Thymus (tissue), 11 donors: ENCODE results near the gene LTO1. TPM values are rescaled to one million over a fixed set of nuclear protein-coding genes. Genes with fewer than 3 reads are reported as not detected.

ENCODE experiments used
- DNase-seq, 9 donors: peaks; one replicate each; pipeline ENCODE4 v3.0.0-alpha.2; 2013; ENCODE audit warnings: low spot score in 9 of 9, low read depth in 6 of 9, missing footprints in 1 of 9
- H3K27ac ChIP-seq, 2 donors: one replicate each; pipeline ENCODE4 v1.5.1; 2013; ENCODE audit warnings: control low read depth in 1 of 2, low read depth in 1 of 2, low read length in 1 of 2, mild to moderate bottlenecking in 1 of 2, moderate library complexity in 1 of 2
- H3K27me3 ChIP-seq, 2 donors: one replicate each; pipeline ENCODE4 v1.5.1; 2013; ENCODE audit warnings: low read length in 1 of 2; ENCODE audit not compliant: control insufficient read depth in 2 of 2, insufficient read depth in 1 of 2
- H3K36me3 ChIP-seq, 2 donors: one replicate each; pipeline ENCODE4 v1.5.1; 2013; ENCODE audit warnings: low read length in 1 of 2, mild to moderate bottlenecking in 1 of 2, moderate library complexity in 1 of 2; ENCODE audit not compliant: control insufficient read depth in 2 of 2, insufficient read depth in 2 of 2
- H3K4me1 ChIP-seq, 2 donors: one replicate each; pipeline ENCODE4 v1.5.1; 2013; ENCODE audit warnings: low read length in 2 of 2; ENCODE audit not compliant: control insufficient read depth in 2 of 2, insufficient read depth in 2 of 2
- H3K4me3 ChIP-seq, 2 donors: one replicate each; pipeline ENCODE4 v1.5.1; 2013; ENCODE audit warnings: low read length in 2 of 2, control low read depth in 1 of 2, mild to moderate bottlenecking in 1 of 2
- H3K9me3 ChIP-seq, 2 donors: one replicate each; pipeline ENCODE4 v1.5.1; 2013; ENCODE audit warnings: low read length in 1 of 2, mild to moderate bottlenecking in 1 of 2; ENCODE audit not compliant: control insufficient read depth in 2 of 2, insufficient read depth in 1 of 2
- WGBS: extraction: QIAGEN DNeasy Blood & Tissue Kit; methylation state at CpG from one replicate; pipeline ENCODE4 v1.1.7; 2013; 5-methylcytosine and 5-hydroxymethylcytosine counted together
- polyA plus RNA-seq: library from polyadenylated mRNA; stranded (reverse); fragments of 200-250 nt; gene quantifications from one replicate; pipeline ENCODE4 v1.2.3, GENCODE V29; 2013
- total RNA-seq: library from RNA; stranded (reverse); fragments of 120-200 nt; gene quantifications from one replicate; pipeline ENCODE4 v1.2.4, GENCODE V29; 2013
- donor health status: healthy.

The LTO1 gene
- total and polyA plus RNA-seq, 2 donors: 11.8 to 29.3 TPM

DNA sequence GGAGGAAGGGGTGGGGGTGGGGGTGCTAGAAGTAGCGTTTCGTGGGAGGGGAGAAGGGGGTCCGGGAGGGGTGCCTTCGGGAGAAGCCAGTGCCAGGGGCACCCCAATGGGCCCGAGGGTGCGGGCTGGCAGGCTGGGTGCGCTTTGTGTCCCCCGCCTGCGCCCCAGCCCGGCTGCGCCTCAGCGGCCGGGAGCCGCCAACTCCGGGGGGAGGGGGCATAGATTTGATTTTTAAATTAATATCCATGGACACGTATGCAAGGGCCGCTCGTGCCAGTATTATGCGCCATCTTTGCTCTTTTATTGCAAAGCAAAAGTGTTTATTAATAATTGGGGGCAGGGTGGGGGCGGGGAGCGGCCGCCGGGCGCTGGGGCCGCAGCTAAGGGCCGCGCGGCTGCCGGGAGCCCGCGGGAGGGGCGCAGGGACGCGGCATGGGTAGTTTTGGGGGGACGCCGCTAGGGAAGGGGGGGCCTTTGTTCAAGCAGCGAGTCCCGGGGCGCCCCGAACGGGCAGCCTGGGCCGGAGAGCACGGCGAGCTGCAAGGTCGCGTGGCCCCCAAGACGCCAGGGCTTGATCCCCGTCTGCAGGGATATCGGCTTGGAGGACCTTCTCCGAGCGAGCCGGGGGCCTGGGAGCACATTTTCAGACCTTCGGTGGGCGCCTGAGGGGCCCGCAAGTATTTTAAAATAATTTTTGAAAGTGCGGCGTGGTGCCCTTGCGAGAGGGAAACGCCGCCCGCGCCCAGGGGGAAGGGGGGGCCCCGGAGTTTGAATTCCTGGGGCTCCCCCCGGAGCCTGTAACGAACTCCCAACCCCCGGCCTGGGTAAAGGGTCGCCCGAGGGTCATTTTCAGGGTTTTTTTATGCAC is 33.2 kb downstream of the LTO1 start:
- Histone ChIP-seq H3K36me3 (no peaks in the 10 kb centered on the region), H3K27ac (peak overlapping the region in 1 of 2 donors; percentile 37), H3K4me1 (peaks cover 0 to 30% of the 10 kb centered on the region in 2 donors), H3K27me3 (peaks cover 65 to 78% of the 10 kb centered on the region in 2 donors), H3K4me3 (peak overlapping the region; percentile 42 to 70), H3K9me3 (peaks cover 0 to 5% of the 10 kb centered on the region in 2 donors)
- 2% methylated on average over 68 of the region's 68 CpGs for WGBS
- no peak for DNase-seq

DNA sequence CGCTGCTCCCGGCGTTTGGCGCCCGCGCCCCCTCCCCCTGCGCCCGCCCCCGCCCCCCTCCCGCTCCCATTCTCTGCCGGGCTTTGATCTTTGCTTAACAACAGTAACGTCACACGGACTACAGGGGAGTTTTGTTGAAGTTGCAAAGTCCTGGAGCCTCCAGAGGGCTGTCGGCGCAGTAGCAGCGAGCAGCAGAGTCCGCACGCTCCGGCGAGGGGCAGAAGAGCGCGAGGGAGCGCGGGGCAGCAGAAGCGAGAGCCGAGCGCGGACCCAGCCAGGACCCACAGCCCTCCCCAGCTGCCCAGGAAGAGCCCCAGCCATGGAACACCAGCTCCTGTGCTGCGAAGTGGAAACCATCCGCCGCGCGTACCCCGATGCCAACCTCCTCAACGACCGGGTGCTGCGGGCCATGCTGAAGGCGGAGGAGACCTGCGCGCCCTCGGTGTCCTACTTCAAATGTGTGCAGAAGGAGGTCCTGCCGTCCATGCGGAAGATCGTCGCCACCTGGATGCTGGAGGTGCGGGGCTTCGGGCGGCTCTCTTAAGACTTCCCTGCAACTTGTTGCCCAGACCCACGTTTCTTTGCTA is 34.1 kb downstream of the LTO1 start, which contains the start of gene CCND1:
Gene CCND1 (plus strand): TSS at position 162 of the 587 bp plus-strand sequence. CDS start 158 bp downstream, at position 320.
- WGBS: under 1% methylated on average over 49 of the region's 49 CpGs
- Histone ChIP-seq H3K9me3 (peaks cover 0 to 5% of the 10 kb centered on the region in 2 donors), H3K36me3 (no peaks in the 10 kb centered on the region), H3K27me3 (peaks cover 73 to 86% of the 10 kb centered on the region in 2 donors), H3K4me3 (peak within 1 kb of the TSS; percentile 42 to 70), H3K4me1 (peaks cover 0 to 32% of the 10 kb centered on the region in 2 donors), H3K27ac (peak within 1 kb of the TSS; percentile 15 to 43)
- peak in 2 of 9 donors; percentile 32 to 55 for DNase-seq

DNA sequence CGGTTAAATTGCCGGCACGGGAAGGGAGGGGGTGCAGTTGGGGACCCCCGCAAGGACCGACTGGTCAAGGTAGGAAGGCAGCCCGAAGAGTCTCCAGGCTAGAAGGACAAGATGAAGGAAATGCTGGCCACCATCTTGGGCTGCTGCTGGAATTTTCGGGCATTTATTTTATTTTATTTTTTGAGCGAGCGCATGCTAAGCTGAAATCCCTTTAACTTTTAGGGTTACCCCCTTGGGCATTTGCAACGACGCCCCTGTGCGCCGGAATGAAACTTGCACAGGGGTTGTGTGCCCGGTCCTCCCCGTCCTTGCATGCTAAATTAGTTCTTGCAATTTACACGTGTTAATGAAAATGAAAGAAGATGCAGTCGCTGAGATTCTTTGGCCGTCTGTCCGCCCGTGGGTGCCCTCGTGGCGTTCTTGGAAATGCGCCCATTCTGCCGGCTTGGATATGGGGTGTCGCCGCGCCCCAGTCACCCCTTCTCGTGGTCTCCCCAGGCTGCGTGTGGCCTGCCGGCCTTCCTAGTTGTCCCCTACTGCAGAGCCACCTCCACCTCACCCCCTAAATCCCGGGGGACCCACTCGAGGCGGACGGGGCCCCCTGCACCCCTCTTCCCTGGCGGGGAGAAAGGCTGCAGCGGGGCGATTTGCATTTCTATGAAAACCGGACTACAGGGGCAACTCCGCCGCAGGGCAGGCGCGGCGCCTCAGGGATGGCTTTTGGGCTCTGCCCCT is 34.7 kb downstream of the LTO1 start:
- Histone ChIP-seq H3K9me3 (peaks cover 0 to 5% of the 10 kb centered on the region in 2 donors), H3K4me1 (peaks cover 0 to 30% of the 10 kb centered on the region in 2 donors), H3K4me3 (peak overlapping the region; percentile 34 to 70), H3K27ac (peak overlapping the region in 1 of 2 donors; percentile 43), H3K27me3 (peaks cover 79 to 92% of the 10 kb centered on the region in 2 donors), H3K36me3 (no peaks in the 10 kb centered on the region)
- 2% methylated on average over 43 of the region's 43 CpGs for WGBS
- DNase-seq: no peak

DNA sequence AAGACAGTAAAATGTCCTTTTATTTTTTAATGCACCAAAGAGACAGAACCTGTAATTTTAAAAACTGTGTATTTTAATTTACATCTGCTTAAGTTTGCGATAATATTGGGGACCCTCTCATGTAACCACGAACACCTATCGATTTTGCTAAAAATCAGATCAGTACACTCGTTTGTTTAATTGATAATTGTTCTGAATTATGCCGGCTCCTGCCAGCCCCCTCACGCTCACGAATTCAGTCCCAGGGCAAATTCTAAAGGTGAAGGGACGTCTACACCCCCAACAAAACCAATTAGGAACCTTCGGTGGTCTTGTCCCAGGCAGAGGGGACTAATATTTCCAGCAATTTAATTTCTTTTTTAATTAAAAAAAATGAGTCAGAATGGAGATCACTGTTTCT is 35.3 kb downstream of the LTO1 start:
- Histone ChIP-seq H3K27me3 (peaks cover 80 to 97% of the 10 kb centered on the region in 2 donors), H3K27ac (no peak overlapping the region), H3K4me3 (no peak overlapping the region), H3K9me3 (peaks cover 0 to 5% of the 10 kb centered on the region in 2 donors), H3K4me1 (peaks cover 0 to 28% of the 10 kb centered on the region in 2 donors), H3K36me3 (no peaks in the 10 kb centered on the region)
- 5% methylated on average over 9 of the region's 9 CpGs for WGBS
- no peak for DNase-seq

DNA sequence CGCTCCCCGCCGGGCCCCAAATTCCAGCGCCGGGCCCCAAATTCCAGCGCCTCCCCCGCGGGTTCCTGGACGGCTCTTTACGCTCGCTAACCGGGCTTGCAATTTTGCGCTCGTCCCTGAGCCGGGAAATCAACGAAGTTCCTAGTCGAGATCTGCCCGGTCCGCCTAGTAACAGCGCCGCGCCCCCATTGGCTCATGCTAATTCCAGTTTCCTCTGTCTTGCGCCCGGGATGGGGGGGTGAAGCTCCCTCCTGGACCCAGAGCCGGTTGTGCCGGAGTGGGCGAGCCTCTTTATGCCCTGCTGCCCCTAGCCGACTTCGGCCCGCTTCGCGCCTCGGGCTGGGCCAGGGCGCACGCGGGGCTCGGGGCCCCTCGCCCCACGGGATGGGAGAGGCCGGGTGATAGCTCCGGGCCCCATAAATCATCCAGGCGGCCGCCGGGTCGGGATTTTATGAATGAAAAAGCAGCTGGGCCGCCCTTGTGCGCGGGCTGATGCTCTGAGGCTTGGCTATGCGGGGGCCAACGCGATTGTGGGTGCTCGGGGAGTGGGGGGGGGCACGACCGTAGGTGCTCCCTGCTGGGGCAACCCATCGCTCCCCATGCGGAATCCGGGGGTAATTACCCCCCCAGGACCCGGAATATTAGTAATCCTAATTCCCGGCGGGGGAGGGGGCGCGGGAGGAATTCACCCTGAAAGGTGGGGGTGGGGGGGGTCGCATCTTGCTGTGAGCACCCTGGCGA is 36.0 kb downstream of the LTO1 start:
- Histone ChIP-seq H3K9me3 (peaks cover 0 to 5% of the 10 kb centered on the region in 2 donors), H3K27me3 (peaks cover 78 to 99% of the 10 kb centered on the region in 2 donors), H3K4me3 (no peak overlapping the region), H3K36me3 (no peaks in the 10 kb centered on the region), H3K4me1 (peaks cover 0 to 28% of the 10 kb centered on the region in 2 donors), H3K27ac (no peak overlapping the region)
- DNase-seq: peak in 2 of 9 donors; percentile 26 to 60
- WGBS: 2% methylated on average over 64 of the region's 64 CpGs

DNA sequence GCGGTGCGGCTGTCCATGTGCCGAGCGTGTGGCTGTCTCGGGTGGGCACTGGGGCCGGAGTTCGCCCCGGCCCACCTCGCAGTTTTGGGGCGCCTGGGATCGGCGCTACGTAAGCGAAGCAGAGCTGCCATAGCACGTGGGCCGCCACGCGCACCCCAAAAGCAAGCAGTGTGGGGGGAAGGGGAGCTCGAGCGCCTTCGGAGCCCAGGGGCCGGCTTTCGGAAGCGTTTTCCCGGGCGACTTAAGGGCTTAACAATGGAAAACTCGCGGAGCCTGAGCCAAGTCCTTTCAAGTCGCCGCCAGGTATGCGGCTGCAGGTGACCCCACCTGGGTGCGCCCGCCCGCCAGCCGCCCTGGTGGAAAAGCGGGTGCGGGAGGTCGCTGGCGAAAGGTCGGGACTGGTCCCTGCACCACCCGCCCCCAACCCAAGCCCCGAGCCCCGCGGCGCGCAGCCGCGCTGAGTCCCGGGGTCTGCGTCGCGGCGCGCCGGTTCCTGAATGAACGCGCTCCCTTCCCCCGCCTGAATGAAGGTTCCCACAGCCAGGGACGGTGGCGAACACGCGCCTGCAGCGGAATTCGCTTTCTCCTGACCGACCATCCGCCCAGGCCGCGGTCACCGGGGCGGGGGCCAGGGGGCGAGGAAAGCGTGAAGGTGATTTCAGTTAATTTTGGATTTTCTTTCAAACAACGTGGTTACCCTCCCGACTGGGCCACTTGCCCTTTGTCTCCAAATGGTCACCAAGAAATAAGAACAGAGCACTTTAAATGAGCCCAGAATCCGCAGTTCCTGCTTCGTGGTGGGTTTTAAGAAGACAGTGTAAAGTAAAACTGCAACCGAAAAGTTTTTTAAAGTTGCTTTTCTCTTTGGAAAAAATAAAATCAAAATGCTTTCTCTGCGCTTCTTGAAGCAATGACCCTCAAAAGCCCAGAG is 36.9 kb downstream of the LTO1 start:
- Histone ChIP-seq H3K36me3 (no peaks in the 10 kb centered on the region), H3K9me3 (peaks cover 0 to 5% of the 10 kb centered on the region in 2 donors), H3K27me3 (peaks cover 73 to 98% of the 10 kb centered on the region in 2 donors), H3K4me1 (peaks cover 0 to 24% of the 10 kb centered on the region in 2 donors), H3K27ac (peak overlapping the region in 1 of 2 donors; percentile 10), H3K4me3 (no peak overlapping the region)
- DNase-seq: peak in 1 of 9 donors; percentile 28
- 3% methylated on average over 78 of the region's 78 CpGs for WGBS

DNA sequence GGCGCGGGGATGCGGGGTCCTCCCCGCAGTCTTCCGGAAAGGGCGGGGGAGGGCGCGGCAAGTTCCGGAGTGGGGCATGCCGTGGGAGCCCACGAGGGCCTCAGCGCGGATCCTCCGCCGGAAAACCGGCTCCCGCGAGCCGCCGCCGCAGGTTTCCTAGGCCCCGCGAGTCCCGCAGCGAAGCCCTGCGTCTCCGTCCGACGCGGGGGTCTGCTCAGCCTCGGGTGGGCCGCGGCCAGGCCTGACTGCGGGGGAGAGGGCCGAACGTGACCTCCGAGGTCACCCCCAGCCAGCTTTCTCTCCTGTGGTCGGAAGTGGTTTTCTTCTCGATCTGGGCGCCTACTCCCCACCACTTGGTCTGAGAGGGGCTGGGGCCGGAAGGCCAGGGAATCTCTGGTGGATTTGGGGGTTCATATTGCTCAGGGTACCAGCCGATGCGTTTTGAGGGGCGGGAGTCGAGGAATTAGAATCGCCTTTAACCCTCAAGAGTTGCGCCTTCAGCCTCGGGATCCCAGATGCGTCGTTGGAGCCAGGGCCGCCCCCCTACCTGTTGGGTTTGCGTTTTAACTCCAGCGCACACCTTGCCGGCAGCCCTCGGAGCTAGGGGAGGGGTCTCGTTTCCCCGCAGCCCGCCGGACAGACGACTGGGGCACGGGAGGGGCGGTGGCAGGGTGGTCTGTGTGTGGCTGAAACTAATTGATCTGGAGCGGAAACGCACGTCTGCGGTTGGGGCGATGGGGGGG is 37.8 kb downstream of the LTO1 start:
- H3K4me1 ChIP-seq: peaks cover 0 to 24% of the 10 kb centered on the region in 2 donors
- DNase-seq: no peak

More for the DNA sequence above, 37.8 kb downstream of the LTO1 start:
- 1% methylated on average over 67 of the region's 67 CpGs for WGBS
- Histone ChIP-seq H3K27me3 (peaks cover 65 to 93% of the 10 kb centered on the region in 2 donors), H3K9me3 (peaks cover 0 to 5% of the 10 kb centered on the region in 2 donors), H3K4me3 (no peak overlapping the region), H3K27ac (no peak overlapping the region), H3K36me3 (no peaks in the 10 kb centered on the region)
